A549 (cell line): Measurements from ENCODE around the gene STAB2.

Source experiments
- CBX2 ChIP-seq: fragments of 200-600 bp; sonication (generic); IDR thresholded peaks from 2 replicates; pipeline ENCODE4 v1.6.1; 2016; ENCODE audit warnings: low read depth, mild to moderate bottlenecking, borderline replicate concordance
- POLR2A ChIP-seq: IDR thresholded peaks from 2 replicates; pipeline ENCODE4 v1.6.1; 2012; ENCODE audit warnings: mild to moderate bottlenecking, low read length
- TF ChIP-seq, protein P1 (sequence below): fragments of 450-650 bp; IDR thresholded peaks from 2 replicates; pipeline ENCODE4 v1.6.1; 2014; ENCODE audit warnings: antibody characterized with exemption
- TF ChIP-seq, protein P2 (sequence below): fragments of >200 bp; sonication (Bioruptor Twin); formaldehyde crosslinking; IDR thresholded peaks from 3 replicates; pipeline ENCODE4 v1.5.1; 2016
- TF ChIP-seq, protein P3 (sequence below): fragments of >200 bp; sonication (Bioruptor Twin); formaldehyde crosslinking; IDR thresholded peaks from 3 replicates; pipeline ENCODE4 v1.6.1; 2016

DNA sequence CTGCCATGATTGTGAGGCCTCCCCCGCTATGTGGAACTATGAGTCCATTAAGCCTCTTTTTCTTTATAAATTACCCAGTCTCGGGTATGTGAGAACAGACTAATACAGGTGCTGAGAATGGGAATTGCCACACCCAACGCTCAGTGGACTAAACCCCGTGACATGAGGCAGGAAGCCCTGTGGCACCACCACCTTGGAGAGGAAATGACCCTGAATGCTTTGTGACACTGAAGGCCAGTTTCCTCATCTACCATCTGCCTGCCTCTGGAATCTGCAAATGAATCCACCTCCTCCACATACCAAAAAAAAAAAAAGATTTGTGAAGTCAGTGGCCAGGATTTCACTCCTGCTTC, 212.4 kb downstream of the STAB2 start:
- TF ChIP-seq, protein P1, sequence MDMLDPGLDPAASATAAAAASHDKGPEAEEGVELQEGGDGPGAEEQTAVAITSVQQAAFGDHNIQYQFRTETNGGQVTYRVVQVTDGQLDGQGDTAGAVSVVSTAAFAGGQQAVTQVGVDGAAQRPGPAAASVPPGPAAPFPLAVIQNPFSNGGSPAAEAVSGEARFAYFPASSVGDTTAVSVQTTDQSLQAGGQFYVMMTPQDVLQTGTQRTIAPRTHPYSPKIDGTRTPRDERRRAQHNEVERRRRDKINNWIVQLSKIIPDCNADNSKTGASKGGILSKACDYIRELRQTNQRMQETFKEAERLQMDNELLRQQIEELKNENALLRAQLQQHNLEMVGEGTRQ: no peak
- TF ChIP-seq, protein P2, sequence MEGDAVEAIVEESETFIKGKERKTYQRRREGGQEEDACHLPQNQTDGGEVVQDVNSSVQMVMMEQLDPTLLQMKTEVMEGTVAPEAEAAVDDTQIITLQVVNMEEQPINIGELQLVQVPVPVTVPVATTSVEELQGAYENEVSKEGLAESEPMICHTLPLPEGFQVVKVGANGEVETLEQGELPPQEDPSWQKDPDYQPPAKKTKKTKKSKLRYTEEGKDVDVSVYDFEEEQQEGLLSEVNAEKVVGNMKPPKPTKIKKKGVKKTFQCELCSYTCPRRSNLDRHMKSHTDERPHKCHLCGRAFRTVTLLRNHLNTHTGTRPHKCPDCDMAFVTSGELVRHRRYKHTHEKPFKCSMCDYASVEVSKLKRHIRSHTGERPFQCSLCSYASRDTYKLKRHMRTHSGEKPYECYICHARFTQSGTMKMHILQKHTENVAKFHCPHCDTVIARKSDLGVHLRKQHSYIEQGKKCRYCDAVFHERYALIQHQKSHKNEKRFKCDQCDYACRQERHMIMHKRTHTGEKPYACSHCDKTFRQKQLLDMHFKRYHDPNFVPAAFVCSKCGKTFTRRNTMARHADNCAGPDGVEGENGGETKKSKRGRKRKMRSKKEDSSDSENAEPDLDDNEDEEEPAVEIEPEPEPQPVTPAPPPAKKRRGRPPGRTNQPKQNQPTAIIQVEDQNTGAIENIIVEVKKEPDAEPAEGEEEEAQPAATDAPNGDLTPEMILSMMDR: no peak
- TF ChIP-seq CBX2 (no peak), POLR2A (no peak)
- TF ChIP-seq, protein P3, sequence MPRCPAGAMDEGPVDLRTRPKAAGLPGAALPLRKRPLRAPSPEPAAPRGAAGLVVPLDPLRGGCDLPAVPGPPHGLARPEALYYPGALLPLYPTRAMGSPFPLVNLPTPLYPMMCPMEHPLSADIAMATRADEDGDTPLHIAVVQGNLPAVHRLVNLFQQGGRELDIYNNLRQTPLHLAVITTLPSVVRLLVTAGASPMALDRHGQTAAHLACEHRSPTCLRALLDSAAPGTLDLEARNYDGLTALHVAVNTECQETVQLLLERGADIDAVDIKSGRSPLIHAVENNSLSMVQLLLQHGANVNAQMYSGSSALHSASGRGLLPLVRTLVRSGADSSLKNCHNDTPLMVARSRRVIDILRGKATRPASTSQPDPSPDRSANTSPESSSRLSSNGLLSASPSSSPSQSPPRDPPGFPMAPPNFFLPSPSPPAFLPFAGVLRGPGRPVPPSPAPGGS: no peak
